GM12875 (cell line): ENCODE results near the gene RPS29.

Source experiments
- H3K4me3 ChIP-seq: one replicate; pipeline ENCODE4 v1.5.1; 2011; ENCODE audit warnings: low read depth, low read length, control low read depth
- TF ChIP-seq, protein P1 (sequence below): IDR thresholded peaks from 2 replicates; pipeline ENCODE4 v1.5.1; 2011; ENCODE audit warnings: low read depth, mild to moderate bottlenecking, control low read depth, inconsistent platforms, low read length, moderate library complexity, borderline replicate concordance; ENCODE audit not compliant: insufficient read depth

Gene RPS29

DNA sequence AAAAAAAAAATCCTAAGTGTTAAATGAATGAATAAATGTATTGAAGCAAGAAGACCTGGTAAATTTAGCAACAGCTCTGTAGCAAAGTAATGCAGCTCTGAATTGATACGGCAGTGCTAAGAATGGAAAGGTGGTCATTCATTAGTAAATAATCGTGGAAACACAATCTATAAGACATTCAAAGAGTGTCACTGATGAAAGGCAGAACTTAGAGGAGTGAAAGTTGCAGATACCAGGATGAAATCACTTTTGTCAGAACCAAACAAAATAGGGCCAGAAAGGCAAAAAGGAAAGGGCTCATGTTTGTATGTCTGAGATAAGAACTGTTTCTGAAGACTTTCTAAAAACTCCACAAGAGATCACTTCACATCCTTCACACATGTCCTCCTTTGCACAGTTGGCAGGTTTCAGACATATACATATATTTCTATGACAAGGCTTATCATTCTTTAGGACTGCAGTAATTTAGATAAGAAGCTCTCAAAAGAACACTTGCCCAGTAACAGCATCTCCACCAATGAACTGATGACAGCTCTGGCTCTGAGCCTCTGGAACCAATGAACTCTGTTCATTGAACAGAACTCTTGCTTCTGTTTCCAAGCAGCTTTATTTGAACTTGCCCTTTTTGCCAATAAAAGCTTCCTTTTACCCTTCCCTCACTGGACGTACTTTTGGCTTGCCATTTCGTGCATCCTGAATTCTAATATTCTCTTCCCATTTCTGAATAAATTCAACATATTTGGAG, 8.3 kb upstream of the RPS29 start:
- TF ChIP-seq, protein P1, sequence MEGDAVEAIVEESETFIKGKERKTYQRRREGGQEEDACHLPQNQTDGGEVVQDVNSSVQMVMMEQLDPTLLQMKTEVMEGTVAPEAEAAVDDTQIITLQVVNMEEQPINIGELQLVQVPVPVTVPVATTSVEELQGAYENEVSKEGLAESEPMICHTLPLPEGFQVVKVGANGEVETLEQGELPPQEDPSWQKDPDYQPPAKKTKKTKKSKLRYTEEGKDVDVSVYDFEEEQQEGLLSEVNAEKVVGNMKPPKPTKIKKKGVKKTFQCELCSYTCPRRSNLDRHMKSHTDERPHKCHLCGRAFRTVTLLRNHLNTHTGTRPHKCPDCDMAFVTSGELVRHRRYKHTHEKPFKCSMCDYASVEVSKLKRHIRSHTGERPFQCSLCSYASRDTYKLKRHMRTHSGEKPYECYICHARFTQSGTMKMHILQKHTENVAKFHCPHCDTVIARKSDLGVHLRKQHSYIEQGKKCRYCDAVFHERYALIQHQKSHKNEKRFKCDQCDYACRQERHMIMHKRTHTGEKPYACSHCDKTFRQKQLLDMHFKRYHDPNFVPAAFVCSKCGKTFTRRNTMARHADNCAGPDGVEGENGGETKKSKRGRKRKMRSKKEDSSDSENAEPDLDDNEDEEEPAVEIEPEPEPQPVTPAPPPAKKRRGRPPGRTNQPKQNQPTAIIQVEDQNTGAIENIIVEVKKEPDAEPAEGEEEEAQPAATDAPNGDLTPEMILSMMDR = no peak
- no peak overlapping the region for H3K4me3 ChIP-seq

DNA sequence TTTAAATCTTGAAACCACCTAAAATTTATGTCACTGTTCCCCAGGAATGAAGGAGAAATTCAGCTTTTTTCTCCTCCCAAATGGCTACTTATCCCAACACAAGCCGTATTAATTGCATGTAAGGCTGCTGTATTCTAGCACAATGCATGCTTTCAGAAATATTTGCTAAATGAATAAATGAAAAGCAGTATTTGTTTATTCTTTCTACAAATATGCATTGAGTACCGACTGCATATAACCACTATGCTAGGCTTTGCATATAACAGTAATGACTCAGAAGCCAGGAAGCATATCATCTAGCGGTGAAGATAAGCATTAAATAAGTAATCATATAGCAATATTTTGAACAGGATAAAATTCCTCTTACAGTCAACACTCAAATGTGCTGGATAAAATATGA, 6.8 kb upstream of the RPS29 start:
- TF ChIP-seq, protein P1 = no peak
- H3K4me3 ChIP-seq = no peak overlapping the region

DNA sequence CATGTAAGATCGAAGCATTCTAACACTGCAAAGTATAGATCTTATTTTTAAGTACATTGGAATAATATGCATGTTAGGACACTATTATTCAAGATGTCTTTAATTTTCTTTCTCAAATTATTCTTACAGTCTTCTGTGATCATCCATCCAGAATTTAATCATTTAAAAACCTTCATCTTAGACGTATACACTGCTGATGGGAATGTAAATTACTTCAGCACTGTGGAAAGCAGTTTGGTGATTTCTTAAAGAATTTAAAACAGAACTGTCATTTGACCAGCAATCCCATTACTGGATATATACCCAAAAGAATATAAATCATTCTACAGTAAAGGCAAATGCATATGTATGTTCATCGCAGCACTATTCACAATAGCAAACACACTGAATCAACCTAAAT, 3.2 kb upstream of the RPS29 start:
- no peak overlapping the region for H3K4me3 ChIP-seq
- TF ChIP-seq, protein P1 = no peak

DNA sequence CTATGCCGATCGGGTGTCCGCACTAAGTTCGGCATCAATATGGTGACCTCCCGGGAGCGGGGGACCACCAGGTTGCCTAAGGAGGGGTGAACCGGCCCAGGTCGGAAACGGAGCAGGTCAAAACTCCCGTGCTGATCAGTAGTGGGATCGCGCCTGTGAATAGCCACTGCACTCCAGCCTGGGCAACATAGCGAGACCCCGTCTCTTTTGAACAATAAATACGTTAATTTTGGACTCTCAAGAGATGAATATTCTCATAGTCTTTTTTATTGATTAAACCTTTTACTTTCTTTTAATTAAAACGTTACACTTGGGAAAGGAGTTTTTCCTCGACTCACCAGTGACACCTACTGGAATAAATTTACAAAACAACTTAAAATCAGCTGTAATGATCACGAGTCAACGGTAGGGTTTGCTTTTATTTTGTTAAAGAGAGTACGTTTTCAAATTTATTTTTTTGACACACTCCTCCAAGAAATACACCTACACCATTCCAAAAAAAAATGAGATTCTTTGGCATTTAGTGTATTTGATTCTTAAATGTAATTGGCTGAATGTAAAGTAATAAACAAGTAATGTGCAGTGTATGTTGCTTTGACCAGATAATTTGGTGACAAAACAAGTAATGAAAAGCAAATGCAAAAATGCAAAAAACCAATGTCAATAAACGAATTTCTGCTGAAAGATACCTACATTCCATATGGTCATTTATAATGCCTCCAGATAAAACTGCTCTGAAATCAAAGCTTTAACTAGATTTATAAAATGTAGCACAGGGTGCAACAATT, 687 bp upstream of the RPS29 start:
- no peak overlapping the region for H3K4me3 ChIP-seq
- TF ChIP-seq, protein P1 = peak; percentile 50

DNA sequence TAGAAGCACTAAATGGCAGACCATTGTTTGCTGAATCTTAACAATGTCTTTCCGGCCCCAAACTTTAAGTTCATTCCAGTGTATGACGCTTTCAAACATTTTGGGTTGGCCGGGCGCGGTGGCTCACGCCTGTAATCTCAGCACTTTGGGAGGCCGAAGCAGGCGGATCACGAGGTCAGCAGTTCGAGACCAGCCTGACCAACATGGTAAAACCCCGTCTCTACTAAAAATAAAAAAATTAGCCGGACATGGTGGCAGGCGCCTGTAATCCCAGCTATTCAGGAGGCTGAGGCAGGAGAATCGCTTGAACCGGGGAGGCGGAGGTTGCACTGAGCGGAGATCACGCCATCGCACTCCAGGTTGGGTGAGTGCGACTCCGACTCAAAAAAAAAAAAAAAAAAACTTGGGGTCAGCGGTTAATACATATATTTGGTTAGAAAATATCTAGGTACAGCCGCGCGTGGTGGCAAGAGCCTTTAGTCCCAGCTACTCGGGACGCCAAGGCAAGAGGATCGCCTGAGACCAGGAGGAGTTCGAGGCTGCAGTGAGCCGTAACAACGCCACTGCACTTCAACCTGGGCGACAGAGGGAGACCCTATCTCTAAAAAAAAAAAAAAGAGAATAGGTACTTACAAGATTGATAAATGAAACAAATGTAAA, 1.1 kb downstream of the RPS29 start:
- H3K4me3 ChIP-seq = peak overlapping the region; percentile 86

DNA sequence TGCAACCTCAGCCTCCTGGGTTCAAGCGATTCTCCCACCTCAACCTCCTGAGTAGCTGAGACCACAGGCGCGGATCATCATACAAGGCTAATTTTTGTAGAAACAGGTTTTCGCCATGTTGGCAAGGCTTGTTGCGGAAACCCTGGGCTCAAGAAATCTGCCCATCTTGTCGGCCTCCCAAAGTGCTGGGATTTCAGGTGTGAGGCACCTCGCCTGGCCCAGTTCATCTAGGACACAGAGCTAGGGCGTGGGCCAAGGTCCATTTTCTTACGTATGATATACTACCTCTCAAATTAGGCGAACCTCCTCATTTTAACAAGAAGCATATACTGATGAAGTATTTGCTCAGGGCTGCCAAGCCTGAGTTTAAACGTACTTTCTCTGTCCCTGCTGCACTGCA, 2.1 kb downstream of the RPS29 start:
- TF ChIP-seq, protein P1 = no peak
- peak overlapping the region; percentile 86 for H3K4me3 ChIP-seq

DNA sequence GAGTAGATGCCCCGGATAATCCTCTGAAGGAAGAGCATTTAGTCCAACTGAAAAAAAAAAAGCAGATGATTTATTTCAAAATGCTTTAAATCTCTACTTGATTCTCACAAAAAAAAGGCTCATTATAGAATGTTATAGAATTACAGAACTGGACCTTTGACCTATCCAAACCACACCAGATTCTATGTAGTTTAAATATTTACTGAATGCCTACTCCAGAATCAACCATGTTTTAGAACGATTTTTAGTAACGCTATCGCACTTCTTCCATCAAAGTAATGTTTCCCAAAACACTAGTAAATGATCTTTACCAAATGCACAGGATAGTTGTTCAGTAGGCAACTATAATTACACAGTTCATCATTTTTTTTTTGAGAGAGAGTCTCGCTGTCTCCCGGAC, 2.6 kb downstream of the RPS29 start:
- peak overlapping the region; percentile 86 for H3K4me3 ChIP-seq
- TF ChIP-seq, protein P1 = no peak
